ENCODE measurements around the gene NDUFB11.

- TF ChIP-seq CTCF (IDR thresholded peaks at IDR 0.05) = no peak
- no peak for TF ChIP-seq POLR2A (IDR thresholded peaks at IDR 0.05)
These were observed 29.9 kb upstream of the NDUFB11 start for GRCh38 chrX:47174376-47174775.

All from lower leg skin (tissue), 3 donors.